HepG2 (cell line): Measurements from ENCODE around the gene RAB22A.

Experiments
- CBFB ChIP-seq: sonication (generic); formaldehyde crosslinking; IDR thresholded peaks from 2 replicates; pipeline ENCODE4 v1.4.0; 2020; ENCODE audit warnings: missing genetic modification reagents
- CEBPB ChIP-seq: IDR thresholded peaks from 2 replicates; pipeline ENCODE4 v1.6.1; 2011; ENCODE audit warnings: low read depth, low read length, improper control_type of control experiment, borderline replicate concordance
- CTCF ChIP-seq: sonication (generic); formaldehyde crosslinking; IDR thresholded peaks from 2 replicates; pipeline ENCODE4 v1.5.0; 2020; ENCODE audit warnings: mild to moderate bottlenecking, missing genetic modification reagents, moderate library complexity
- EZH2 ChIP-seq: conservative IDR thresholded peaks from 2 replicates; pipeline ENCODE4 v1.6.1; 2012; ENCODE audit warnings: mild to moderate bottlenecking, low read depth, low read length, moderate library complexity
- GLI4 ChIP-seq: sonication (generic); formaldehyde crosslinking; IDR thresholded peaks from 2 replicates; pipeline ENCODE4 v1.5.1; 2020; ENCODE audit warnings: missing genetic modification reagents, mild to moderate bottlenecking, moderate library complexity, borderline replicate concordance
- MAFF ChIP-seq: IDR thresholded peaks from 2 replicates; pipeline ENCODE4 v1.6.1; 2011; ENCODE audit warnings: low read depth, low read length, improper control_type of control experiment
- MIXL1 ChIP-seq: IDR thresholded peaks from 2 replicates; pipeline ENCODE4 v1.6.1; 2016
- MXD4 ChIP-seq: IDR thresholded peaks from 2 replicates; pipeline ENCODE4 v1.6.1; 2016; ENCODE audit warnings: mild to moderate bottlenecking, missing biosample characterization, missing genetic modification reagents
- RERE ChIP-seq: IDR thresholded peaks from 2 replicates; pipeline ENCODE4 v1.6.1; 2016; ENCODE audit warnings: low read depth, missing genetic modification reagents, missing compliant biosample characterization
- SUZ12 ChIP-seq: fragments of 150-350 bp; IDR thresholded peaks from 2 replicates; pipeline ENCODE4 v1.6.1; 2014; ENCODE audit warnings: low read depth, low read length
- UBTF ChIP-seq: sonication (generic); formaldehyde crosslinking; IDR thresholded peaks from 2 replicates; pipeline ENCODE4 v1.4.0; 2020; ENCODE audit warnings: mild to moderate bottlenecking, missing genetic modification reagents
- ZBTB40 ChIP-seq, 2 experiments: fragments of 450-650 bp in 1 of 2; sonication (generic) in 1 of 2; formaldehyde crosslinking in 1 of 2; IDR thresholded peaks; 2 replicates each; pipeline versions ENCODE4 v1.6.1 to v1.8.0; 2016 to 2022; ENCODE audit warnings: antibody characterized with exemption in 1 of 2, mild to moderate bottlenecking in 1 of 2, missing genetic modification reagents in 1 of 2
- ZZZ3 ChIP-seq: sonication (generic); formaldehyde crosslinking; IDR thresholded peaks from 2 replicates; pipeline ENCODE4 v1.4.0; 2020; ENCODE audit warnings: missing genetic modification reagents, mild to moderate bottlenecking, borderline replicate concordance

- TF ChIP-seq SUZ12 (no peak), ZZZ3 (no peak), EZH2 (no peak), MAFF (no peak), CBFB (no peak), MIXL1 (CRISPR knock-in tag) (no peak), MXD4 (CRISPR knock-in tag) (no peak), CTCF (CRISPR knock-in tag) (no peak), CEBPB (no peak), RERE (CRISPR knock-in tag) (no peak), UBTF (CRISPR knock-in tag) (no peak), ZBTB40 (IDR thresholded peaks at IDR 0.05) (no peak), ZBTB40 (CRISPR knock-in tag; IDR thresholded peaks at IDR 0.05) (no peak), GLI4 (CRISPR knock-in tag) (no peak)
Measured at GRCh38 chr20:58399926-58400325, 90.4 kb downstream of the RAB22A start.
